GM23338 (cell line): ENCODE measurements around the gene NEMF. TPM values are rescaled to one million over a fixed set of nuclear protein-coding genes. Genes with fewer than 3 reads are reported as not detected.

Experiments
- ATAC-seq: fragments of 200-7000 bp; cut with Tn5 transposase; 3 replicates; pipeline ENCODE4 v1.9.1; 2020
- DNase-seq: peaks from one replicate; pipeline ENCODE4 v3.0.0-alpha.2; 2015; ENCODE audit warnings: low spot score
- H2AFZ ChIP-seq: fragments of 200-600 bp; sonication (generic); 2 replicates; pipeline ENCODE4 v1.8.0; 2016; ENCODE audit warnings: antibody characterized with exemption, mild to moderate bottlenecking, moderate library complexity
- H3F3A ChIP-seq: fragments of 200-600 bp; sonication (generic); replicated peaks from 2 replicates; pipeline ENCODE4 v1.8.0; 2017; ENCODE audit warnings: antibody characterized with exemption, mixed run types, low read depth
- H3K27ac ChIP-seq: fragments of 200-600 bp; sonication (generic); 2 replicates; pipeline ENCODE4 v1.6.1; 2016; ENCODE audit warnings: low read depth
- H3K27me3 ChIP-seq: fragments of 200-600 bp; sonication (generic); 2 replicates; pipeline ENCODE4 v1.8.0; 2016; ENCODE audit warnings: mild to moderate bottlenecking, mixed run types, moderate library complexity; ENCODE audit not compliant: insufficient read depth
- H3K36me3 ChIP-seq: fragments of 200-600 bp; sonication (generic); 2 replicates; pipeline ENCODE4 v1.8.0; 2016; ENCODE audit warnings: mild to moderate bottlenecking; ENCODE audit not compliant: insufficient read depth
- H3K4me1 ChIP-seq: fragments of 200-600 bp; sonication (generic); 2 replicates; pipeline ENCODE4 v1.8.0; 2016; ENCODE audit warnings: mild to moderate bottlenecking, moderate library complexity; ENCODE audit not compliant: insufficient read depth
- H3K4me2 ChIP-seq: fragments of 200-600 bp; sonication (generic); 2 replicates; pipeline ENCODE4 v1.7.1; 2017; ENCODE audit warnings: mixed run types
- H3K4me3 ChIP-seq: fragments of 200-600 bp; sonication (generic); 2 replicates; pipeline ENCODE4 v1.6.1; 2016; ENCODE audit warnings: mixed run types
- H3K79me2 ChIP-seq: fragments of 200-600 bp; sonication (generic); replicated peaks from 2 replicates; pipeline ENCODE4 v1.8.0; 2017; ENCODE audit warnings: mild to moderate bottlenecking; ENCODE audit not compliant: insufficient read depth
- H3K9me2 ChIP-seq: fragments of 200-600 bp; sonication (generic); 2 replicates; pipeline ENCODE4 v1.8.0; 2017; ENCODE audit not compliant: insufficient read depth
- H4K20me1 ChIP-seq: fragments of 200-600 bp; sonication (generic); replicated peaks from 2 replicates; pipeline ENCODE4 v1.8.0; 2017; ENCODE audit warnings: mild to moderate bottlenecking; ENCODE audit not compliant: insufficient read depth
- H3K27ac Mint-ChIP-seq: 2 replicates; pipeline ENCODE4 v1.8.0; 2020; ENCODE audit warnings: inconsistent platforms, mild to moderate bottlenecking, moderate library complexity, mixed read lengths
- H3K27me3 Mint-ChIP-seq: 3 replicates; pipeline ENCODE4 v1.8.0; 2022; ENCODE audit warnings: low read depth, mild to moderate bottlenecking, moderate library complexity, mixed read lengths, inconsistent platforms; ENCODE audit not compliant: insufficient read depth, poor library complexity
- H3K36me3 Mint-ChIP-seq: 3 replicates; pipeline ENCODE4 v1.8.0; 2021; ENCODE audit warnings: low read depth, mild to moderate bottlenecking, inconsistent platforms, moderate library complexity, mixed read lengths
- H3K4me1 Mint-ChIP-seq: 3 replicates; pipeline ENCODE4 v1.8.0; 2020; ENCODE audit warnings: mild to moderate bottlenecking, inconsistent platforms, mixed read lengths
- H3K4me3 Mint-ChIP-seq: 3 replicates; pipeline ENCODE4 v1.8.0; 2021; ENCODE audit warnings: moderate library complexity, mild to moderate bottlenecking, inconsistent platforms, mixed read lengths
- H3K9me3 Mint-ChIP-seq: 3 replicates; pipeline ENCODE4 v1.8.0; 2020; ENCODE audit warnings: moderate library complexity, mild to moderate bottlenecking, inconsistent platforms, mixed read lengths
- CREB1 ChIP-seq: fragments of 250-450 bp; sonication (Bioruptor Pico); IDR thresholded peaks from 2 replicates; pipeline ENCODE4 v1.5.0; 2020; ENCODE audit warnings: low read depth, mild to moderate bottlenecking, moderate library complexity
- EZH2 ChIP-seq: fragments of 200-600 bp; sonication (generic); IDR thresholded peaks from one replicate; pipeline ENCODE4 v1.8.0; 2017; ENCODE audit warnings: antibody characterized with exemption, mild to moderate bottlenecking, low read depth; ENCODE audit not compliant: unreplicated experiment
- JUNB ChIP-seq: IDR thresholded peaks from one replicate; pipeline ENCODE4 v1.6.1; 2016; ENCODE audit warnings: antibody characterized with exemption; ENCODE audit not compliant: unreplicated experiment
- NANOG ChIP-seq: IDR thresholded peaks from 2 replicates; pipeline ENCODE4 v1.6.1; 2016; ENCODE audit warnings: antibody characterized with exemption, borderline replicate concordance
- POLR2AphosphoS5 ChIP-seq: IDR thresholded peaks from 2 replicates; pipeline ENCODE4 v1.6.1; 2016; ENCODE audit warnings: antibody characterized with exemption, low read depth
- STAT1 ChIP-seq: IDR thresholded peaks from one replicate; pipeline ENCODE4 v1.6.1; 2016; ENCODE audit warnings: antibody characterized with exemption; ENCODE audit not compliant: unreplicated experiment
- ZNF331 ChIP-seq: fragments of 250-450 bp; sonication (Bioruptor Pico); IDR thresholded peaks from 2 replicates; pipeline ENCODE4 v1.5.0; 2020; ENCODE audit warnings: low read depth, mild to moderate bottlenecking, moderate library complexity
- polyA plus RNA-seq: library from polyadenylated mRNA; unstranded; fragments of >200 nt; fragmentation: Nextera tagmentation; extraction: Ambion mirVana; gene quantifications from 2 replicates; pipeline ENCODE4 v1.2.1, GENCODE V29; 2016
- total RNA-seq: library from RNA; depleted of rRNA; stranded (reverse); fragments of >200 nt; shearing (Covaris generic); gene quantifications from 2 replicates; pipeline ENCODE4 v1.2.3, GENCODE V29; 2014
- TF ChIP-seq, protein P1 (sequence below): fragments of 250-450 bp; sonication (Bioruptor Pico); IDR thresholded peaks from 2 replicates; pipeline ENCODE4 v1.5.0; 2020; ENCODE audit warnings: mild to moderate bottlenecking, moderate library complexity
- TF ChIP-seq, protein P2 (sequence below), 2 experiments: fragments of 200-600 bp in 1 of 2; sonication (generic) in 1 of 2; conservative IDR thresholded peaks; 2 replicates each; pipeline versions ENCODE4 v1.5.1 to v1.6.1; 2016 to 2017; ENCODE audit warnings: antibody characterized with exemption in 2 of 2, low read depth in 2 of 2, mild to moderate bottlenecking in 2 of 2, moderate library complexity in 1 of 2

The NEMF gene
- total and polyA plus RNA-seq, 2 experiments from 2014 or later: 58.4 to 88.1 TPM

DNA sequence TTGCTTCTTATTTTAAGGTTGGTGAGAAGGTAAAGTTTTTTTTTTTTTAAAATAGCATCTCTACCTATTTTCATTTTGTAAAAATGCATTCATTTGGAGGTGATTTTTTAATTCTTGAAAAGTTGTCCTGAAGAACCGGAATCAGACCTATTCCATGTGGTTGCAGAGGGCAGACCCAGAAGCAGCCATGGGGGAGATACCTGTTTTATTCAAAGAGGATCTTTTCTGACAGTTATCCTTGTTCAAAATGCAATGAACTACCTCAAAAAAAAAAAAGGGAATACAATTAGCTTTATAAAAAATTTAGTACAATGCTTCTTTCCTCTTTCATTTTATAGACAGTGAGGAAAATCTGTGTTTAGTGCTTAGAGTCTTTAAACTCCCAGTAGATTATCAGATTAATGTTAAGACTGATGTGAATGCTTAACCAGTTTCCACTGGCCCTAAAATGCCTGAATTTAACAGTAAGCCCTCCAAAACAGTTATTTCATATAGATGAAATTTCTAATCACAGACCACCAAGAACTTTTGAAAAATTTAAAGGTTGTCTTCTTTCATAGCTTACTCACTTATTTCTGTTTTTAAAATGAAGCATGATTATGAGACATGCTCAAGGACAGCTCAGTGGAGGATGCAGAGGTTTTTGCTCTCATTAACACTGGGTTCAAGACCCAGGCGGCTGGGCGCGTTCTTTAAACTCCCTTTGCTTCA lies 8.6 kb upstream of the NEMF start (continued):
- TF ChIP-seq, protein P1, sequence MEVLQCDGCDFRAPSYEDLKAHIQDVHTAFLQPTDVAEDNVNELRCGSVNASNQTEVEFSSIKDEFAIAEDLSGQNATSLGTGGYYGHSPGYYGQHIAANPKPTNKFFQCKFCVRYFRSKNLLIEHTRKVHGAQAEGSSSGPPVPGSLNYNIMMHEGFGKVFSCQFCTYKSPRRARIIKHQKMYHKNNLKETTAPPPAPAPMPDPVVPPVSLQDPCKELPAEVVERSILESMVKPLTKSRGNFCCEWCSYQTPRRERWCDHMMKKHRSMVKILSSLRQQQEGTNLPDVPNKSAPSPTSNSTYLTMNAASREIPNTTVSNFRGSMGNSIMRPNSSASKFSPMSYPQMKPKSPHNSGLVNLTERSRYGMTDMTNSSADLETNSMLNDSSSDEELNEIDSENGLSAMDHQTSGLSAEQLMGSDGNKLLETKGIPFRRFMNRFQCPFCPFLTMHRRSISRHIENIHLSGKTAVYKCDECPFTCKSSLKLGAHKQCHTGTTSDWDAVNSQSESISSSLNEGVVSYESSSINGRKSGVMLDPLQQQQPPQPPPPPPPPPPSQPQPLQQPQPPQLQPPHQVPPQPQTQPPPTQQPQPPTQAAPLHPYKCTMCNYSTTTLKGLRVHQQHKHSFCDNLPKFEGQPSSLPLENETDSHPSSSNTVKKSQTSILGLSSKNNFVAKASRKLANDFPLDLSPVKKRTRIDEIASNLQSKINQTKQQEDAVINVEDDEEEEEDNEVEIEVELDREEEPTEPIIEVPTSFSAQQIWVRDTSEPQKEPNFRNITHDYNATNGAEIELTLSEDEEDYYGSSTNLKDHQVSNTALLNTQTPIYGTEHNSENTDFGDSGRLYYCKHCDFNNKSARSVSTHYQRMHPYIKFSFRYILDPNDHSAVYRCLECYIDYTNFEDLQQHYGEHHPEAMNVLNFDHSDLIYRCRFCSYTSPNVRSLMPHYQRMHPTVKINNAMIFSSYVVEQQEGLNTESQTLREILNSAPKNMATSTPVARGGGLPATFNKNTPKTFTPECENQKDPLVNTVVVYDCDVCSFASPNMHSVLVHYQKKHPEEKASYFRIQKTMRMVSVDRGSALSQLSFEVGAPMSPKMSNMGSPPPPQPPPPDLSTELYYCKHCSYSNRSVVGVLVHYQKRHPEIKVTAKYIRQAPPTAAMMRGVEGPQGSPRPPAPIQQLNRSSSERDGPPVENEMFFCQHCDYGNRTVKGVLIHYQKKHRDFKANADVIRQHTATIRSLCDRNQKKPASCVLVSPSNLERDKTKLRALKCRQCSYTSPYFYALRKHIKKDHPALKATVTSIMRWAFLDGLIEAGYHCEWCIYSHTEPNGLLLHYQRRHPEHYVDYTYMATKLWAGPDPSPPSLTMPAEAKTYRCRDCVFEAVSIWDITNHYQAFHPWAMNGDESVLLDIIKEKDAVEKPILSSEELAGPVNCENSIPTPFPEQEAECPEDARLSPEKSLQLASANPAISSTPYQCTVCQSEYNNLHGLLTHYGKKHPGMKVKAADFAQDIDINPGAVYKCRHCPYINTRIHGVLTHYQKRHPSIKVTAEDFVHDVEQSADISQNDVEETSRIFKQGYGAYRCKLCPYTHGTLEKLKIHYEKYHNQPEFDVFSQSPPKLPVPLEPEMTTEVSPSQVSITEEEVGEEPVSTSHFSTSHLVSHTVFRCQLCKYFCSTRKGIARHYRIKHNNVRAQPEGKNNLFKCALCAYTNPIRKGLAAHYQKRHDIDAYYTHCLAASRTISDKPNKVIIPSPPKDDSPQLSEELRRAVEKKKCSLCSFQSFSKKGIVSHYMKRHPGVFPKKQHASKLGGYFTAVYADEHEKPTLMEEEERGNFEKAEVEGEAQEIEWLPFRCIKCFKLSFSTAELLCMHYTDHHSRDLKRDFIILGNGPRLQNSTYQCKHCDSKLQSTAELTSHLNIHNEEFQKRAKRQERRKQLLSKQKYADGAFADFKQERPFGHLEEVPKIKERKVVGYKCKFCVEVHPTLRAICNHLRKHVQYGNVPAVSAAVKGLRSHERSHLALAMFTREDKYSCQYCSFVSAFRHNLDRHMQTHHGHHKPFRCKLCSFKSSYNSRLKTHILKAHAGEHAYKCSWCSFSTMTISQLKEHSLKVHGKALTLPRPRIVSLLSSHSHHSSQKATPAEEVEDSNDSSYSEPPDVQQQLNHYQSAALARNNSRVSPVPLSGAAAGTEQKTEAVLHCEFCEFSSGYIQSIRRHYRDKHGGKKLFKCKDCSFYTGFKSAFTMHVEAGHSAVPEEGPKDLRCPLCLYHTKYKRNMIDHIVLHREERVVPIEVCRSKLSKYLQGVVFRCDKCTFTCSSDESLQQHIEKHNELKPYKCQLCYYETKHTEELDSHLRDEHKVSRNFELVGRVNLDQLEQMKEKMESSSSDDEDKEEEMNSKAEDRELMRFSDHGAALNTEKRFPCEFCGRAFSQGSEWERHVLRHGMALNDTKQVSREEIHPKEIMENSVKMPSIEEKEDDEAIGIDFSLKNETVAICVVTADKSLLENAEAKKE (CRISPR knock-in tag): no peak
- TF ChIP-seq, protein P2, sequence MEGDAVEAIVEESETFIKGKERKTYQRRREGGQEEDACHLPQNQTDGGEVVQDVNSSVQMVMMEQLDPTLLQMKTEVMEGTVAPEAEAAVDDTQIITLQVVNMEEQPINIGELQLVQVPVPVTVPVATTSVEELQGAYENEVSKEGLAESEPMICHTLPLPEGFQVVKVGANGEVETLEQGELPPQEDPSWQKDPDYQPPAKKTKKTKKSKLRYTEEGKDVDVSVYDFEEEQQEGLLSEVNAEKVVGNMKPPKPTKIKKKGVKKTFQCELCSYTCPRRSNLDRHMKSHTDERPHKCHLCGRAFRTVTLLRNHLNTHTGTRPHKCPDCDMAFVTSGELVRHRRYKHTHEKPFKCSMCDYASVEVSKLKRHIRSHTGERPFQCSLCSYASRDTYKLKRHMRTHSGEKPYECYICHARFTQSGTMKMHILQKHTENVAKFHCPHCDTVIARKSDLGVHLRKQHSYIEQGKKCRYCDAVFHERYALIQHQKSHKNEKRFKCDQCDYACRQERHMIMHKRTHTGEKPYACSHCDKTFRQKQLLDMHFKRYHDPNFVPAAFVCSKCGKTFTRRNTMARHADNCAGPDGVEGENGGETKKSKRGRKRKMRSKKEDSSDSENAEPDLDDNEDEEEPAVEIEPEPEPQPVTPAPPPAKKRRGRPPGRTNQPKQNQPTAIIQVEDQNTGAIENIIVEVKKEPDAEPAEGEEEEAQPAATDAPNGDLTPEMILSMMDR (conservative IDR thresholded peaks at IDR 0.05; ENCODE audit: low read depth in 2 of 2): no peak
- TF ChIP-seq ZNF331 (no peak), JUNB (no peak), NANOG (no peak)

DNA sequence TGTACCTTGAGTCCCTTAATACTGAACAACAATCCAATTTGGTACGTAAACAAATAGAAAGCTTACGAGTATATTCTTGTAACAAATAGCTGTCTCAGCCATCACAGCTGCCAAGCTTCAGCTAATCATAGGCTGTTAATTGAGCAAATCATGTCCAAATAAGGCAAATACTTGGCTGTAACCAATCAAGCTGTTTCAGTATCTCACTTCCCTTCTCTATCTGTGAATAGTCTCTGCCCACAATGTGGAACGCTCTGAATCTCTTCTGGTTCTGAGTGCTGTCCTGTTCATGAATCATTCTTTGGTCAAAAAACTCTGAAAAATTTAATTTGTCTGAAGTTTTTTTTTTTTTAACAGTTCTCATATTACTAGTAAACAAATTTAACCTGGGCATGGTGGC lies 5.8 kb upstream of the NEMF start:
- H4K20me1 ChIP-seq: no peaks in the 10 kb centered on the region
- H3K4me3 Mint-ChIP-seq: no peak overlapping the region
- ATAC-seq (no peak), DNase-seq (peak; percentile 14)
- H3K9me2 ChIP-seq: no peaks in the 10 kb centered on the region
- no peaks in the 10 kb centered on the region for H3F3A ChIP-seq
- no peaks in the 10 kb centered on the region; the same call in 1 of the 3 replicates for H3K36me3 Mint-ChIP-seq
- H3K27me3 Mint-ChIP-seq: peaks cover 18% of the 10 kb centered on the region
- no peaks in the 10 kb centered on the region for H3K4me1 ChIP-seq
- no peaks in the 10 kb centered on the region for H3K36me3 ChIP-seq
- H3K4me2 ChIP-seq: no peak overlapping the region
- H2AFZ ChIP-seq: no peak overlapping the region
- no peaks in the 10 kb centered on the region for H3K79me2 ChIP-seq
- H3K27me3 ChIP-seq: no peaks in the 10 kb centered on the region
- peaks cover 7% of the 10 kb centered on the region; the same call in 2 of the 3 replicates for H3K4me1 Mint-ChIP-seq
- no peak overlapping the region for H3K27ac ChIP-seq
- no peak overlapping the region for H3K4me3 ChIP-seq
- H3K27ac Mint-ChIP-seq: no peak overlapping the region
- peaks cover 3% of the 10 kb centered on the region; the same call in 2 of the 3 replicates for H3K9me3 Mint-ChIP-seq
- no peak for TF ChIP-seq STAT1
- TF ChIP-seq EZH2: no peak
- TF ChIP-seq ZNF331: no peak
- TF ChIP-seq POLR2AphosphoS5: no peak
- TF ChIP-seq NANOG: no peak
- no peak for TF ChIP-seq CREB1 (CRISPR knock-in tag)
- TF ChIP-seq JUNB: no peak
